DND-41 (cell line): ENCODE measurements around the gene POU2F1.

Experiments used
- ATAC-seq: fragments of 200-7000 bp; cut with Tn5 transposase; 3 replicates; pipeline ENCODE4 v1.9.1; 2021; ENCODE audit warnings: low read depth; ENCODE audit not compliant: insufficient read depth
- DNase-seq: peaks from one replicate; pipeline ENCODE4 v3.0.0-alpha.2; 2020
- H2AFZ ChIP-seq: 2 replicates; pipeline ENCODE4 v1.6.0; 2012; ENCODE audit warnings: low read depth, low read length
- H3K27ac ChIP-seq: 2 replicates; pipeline ENCODE4 v1.5.1; 2012; ENCODE audit warnings: low read length, inconsistent platforms
- H3K27me3 ChIP-seq: fragments of 200-600 bp; sonication (generic); 2 replicates; pipeline ENCODE4 v1.6.0; 2012; ENCODE audit warnings: low read length, mild to moderate bottlenecking, inconsistent platforms; ENCODE audit not compliant: insufficient read depth, poor library complexity
- H3K36me3 ChIP-seq: 2 replicates; pipeline ENCODE4 v1.5.1; 2012; ENCODE audit warnings: low read length, inconsistent platforms; ENCODE audit not compliant: insufficient read depth
- H3K4me1 ChIP-seq: 2 replicates; pipeline ENCODE4 v1.5.1; 2012; ENCODE audit warnings: mild to moderate bottlenecking, low read length; ENCODE audit not compliant: insufficient read depth
- H3K4me2 ChIP-seq: 2 replicates; pipeline ENCODE4 v1.6.0; 2012; ENCODE audit warnings: mild to moderate bottlenecking, moderate library complexity, low read length, inconsistent platforms; ENCODE audit not compliant: insufficient read depth
- H3K4me3 ChIP-seq, 2 experiments: fragments of 200-600 bp in 1 of 2; shearing (Covaris generic) in 1 of 2; 2 replicates each; pipeline ENCODE4 v1.5.1; 2012 to 2016; ENCODE audit warnings: inconsistent platforms in 2 of 2, low read length in 2 of 2, mild to moderate bottlenecking in 2 of 2, low read depth in 1 of 2, moderate library complexity in 1 of 2
- H3K79me2 ChIP-seq: 2 replicates; pipeline ENCODE4 v1.6.0; 2012; ENCODE audit warnings: low read length, inconsistent platforms; ENCODE audit not compliant: insufficient read depth
- H3K9ac ChIP-seq: 2 replicates; pipeline ENCODE4 v1.6.0; 2012; ENCODE audit warnings: low read depth, mild to moderate bottlenecking, inconsistent platforms, low read length, moderate library complexity
- H3K9me3 ChIP-seq: 2 replicates; pipeline ENCODE4 v1.5.1; 2012; ENCODE audit warnings: low read length, moderate library complexity, mild to moderate bottlenecking, inconsistent platforms; ENCODE audit not compliant: insufficient read depth, severe bottlenecking
- H4K20me1 ChIP-seq: 2 replicates; pipeline ENCODE4 v1.6.0; 2012; ENCODE audit warnings: low read length; ENCODE audit not compliant: insufficient read depth
- CTCF ChIP-seq: IDR thresholded peaks from 2 replicates; pipeline ENCODE4 v1.5.1; 2012; ENCODE audit warnings: borderline replicate concordance, low read length, moderate library complexity, mild to moderate bottlenecking; ENCODE audit not compliant: poor library complexity, severe bottlenecking; ENCODE audit errors: extremely low read depth
- EZH2 ChIP-seq: IDR thresholded peaks from 3 replicates; pipeline ENCODE4 v1.6.1; 2012; ENCODE audit warnings: borderline replicate concordance, low read depth, mild to moderate bottlenecking, moderate library complexity, low read length, inconsistent platforms; ENCODE audit not compliant: severe bottlenecking

POU2F1 gene

GRCh38 chr1:167427848-167428247, 207.2 kb downstream of the POU2F1 start:
- H3K9ac ChIP-seq: no peak overlapping the region
- no peaks in the 10 kb centered on the region for H3K79me2 ChIP-seq
- no peak for DNase-seq
- H3K4me1 ChIP-seq: no peaks in the 10 kb centered on the region
- ATAC-seq: no peak
- no peak overlapping the region for H3K4me2 ChIP-seq
- H3K36me3 ChIP-seq: peaks cover 34% of the 10 kb centered on the region
- H2AFZ ChIP-seq: no peak overlapping the region
- no peaks in the 10 kb centered on the region for H3K27me3 ChIP-seq
- H3K4me3 ChIP-seq: no peak overlapping the region
- no peak for TF ChIP-seq CTCF
- no peak for TF ChIP-seq EZH2
- no peaks in the 10 kb centered on the region for H3K9me3 ChIP-seq
- H3K27ac ChIP-seq: no peak overlapping the region
- H4K20me1 ChIP-seq: no peaks in the 10 kb centered on the region

GRCh38 chr1:167428395-167428794, 207.7 kb downstream of the POU2F1 start:
- Histone ChIP-seq H2AFZ (no peak overlapping the region), H3K27me3 (no peaks in the 10 kb centered on the region), H3K9me3 (no peaks in the 10 kb centered on the region), H3K4me2 (no peak overlapping the region), H3K4me1 (no peaks in the 10 kb centered on the region), H3K4me3 (no peak overlapping the region), H3K36me3 (peaks cover 39% of the 10 kb centered on the region), H3K27ac (no peak overlapping the region), H4K20me1 (no peaks in the 10 kb centered on the region), H3K9ac (no peak overlapping the region), H3K79me2 (no peaks in the 10 kb centered on the region)
- ATAC-seq (no peak), DNase-seq (no peak)
- no peak for TF ChIP-seq EZH2
- TF ChIP-seq CTCF: no peak

- H3K4me1 ChIP-seq: no peaks in the 10 kb centered on the region
- H4K20me1 ChIP-seq: no peaks in the 10 kb centered on the region
- no peak overlapping the region for H3K4me2 ChIP-seq
- H3K27ac ChIP-seq: no peak overlapping the region
- no peaks in the 10 kb centered on the region for H3K27me3 ChIP-seq
- no peak overlapping the region for H3K4me3 ChIP-seq
- no peak overlapping the region for H2AFZ ChIP-seq
- peaks cover 51% of the 10 kb centered on the region for H3K36me3 ChIP-seq
- ATAC-seq (no peak), DNase-seq (no peak)
- no peak overlapping the region for H3K9ac ChIP-seq
- H3K79me2 ChIP-seq: no peaks in the 10 kb centered on the region
- no peak for TF ChIP-seq CTCF
- TF ChIP-seq EZH2: no peak
- no peaks in the 10 kb centered on the region for H3K9me3 ChIP-seq
Measured at GRCh38 chr1:167429612-167430011, 208.9 kb downstream of the POU2F1 start.
